WTC11 (cell line): ENCODE results near the gene ENPP7.

Source experiments
- ATF6 ChIP-seq: sonication (generic); formaldehyde crosslinking; IDR thresholded peaks from 2 replicates; pipeline ENCODE4 v1.8.1; 2023; ENCODE audit warnings: mild to moderate bottlenecking, missing genetic modification reagents
- CBFB ChIP-seq: sonication (generic); formaldehyde crosslinking; IDR thresholded peaks from 2 replicates; pipeline ENCODE4 v1.8.1; 2022; ENCODE audit warnings: mild to moderate bottlenecking, low read depth, missing genetic modification reagents
- CTCF ChIP-seq: fragments of 200-600 bp; IDR thresholded peaks from 2 replicates; pipeline ENCODE4 v1.8.0; 2022; ENCODE audit warnings: antibody characterized with exemption
- E2F1 ChIP-seq: sonication (generic); formaldehyde crosslinking; IDR thresholded peaks from 2 replicates; pipeline ENCODE4 v1.8.0; 2022; ENCODE audit warnings: mild to moderate bottlenecking, missing genetic modification reagents
- E2F4 ChIP-seq: sonication (generic); formaldehyde crosslinking; IDR thresholded peaks from 2 replicates; pipeline ENCODE4 v1.8.1; 2022; ENCODE audit warnings: low read depth, mild to moderate bottlenecking, moderate library complexity, missing genetic modification reagents, borderline replicate concordance
- RELA ChIP-seq: sonication (generic); formaldehyde crosslinking; IDR thresholded peaks from 2 replicates; pipeline ENCODE4 v1.8.1; 2022; ENCODE audit warnings: missing genetic modification reagents, mild to moderate bottlenecking, borderline replicate concordance
- USF2 ChIP-seq: sonication (generic); formaldehyde crosslinking; IDR thresholded peaks from 2 replicates; pipeline ENCODE4 v1.8.1; 2023; ENCODE audit warnings: mild to moderate bottlenecking, missing genetic modification reagents, moderate library complexity
- ZBTB21 ChIP-seq: sonication (generic); formaldehyde crosslinking; IDR thresholded peaks from 2 replicates; pipeline ENCODE4 v1.8.1; 2023; ENCODE audit warnings: mild to moderate bottlenecking, missing genetic modification reagents, borderline replicate concordance
- ZBTB43 ChIP-seq: sonication (generic); formaldehyde crosslinking; IDR thresholded peaks from 2 replicates; pipeline ENCODE4 v1.8.1; 2023; ENCODE audit warnings: mild to moderate bottlenecking, missing genetic modification reagents
- ZNF121 ChIP-seq: sonication (generic); formaldehyde crosslinking; IDR thresholded peaks from 2 replicates; pipeline ENCODE4 v1.8.0; 2023; ENCODE audit warnings: missing genetic modification reagents
- ZNF263 ChIP-seq: sonication (generic); formaldehyde crosslinking; IDR thresholded peaks from 2 replicates; pipeline ENCODE4 v1.8.1; 2022; ENCODE audit warnings: low read depth, mild to moderate bottlenecking, moderate library complexity, missing genetic modification reagents

GRCh38 chr17:79777120-79777893 lies 46.6 kb downstream of the ENPP7 start:
- TF ChIP-seq CTCF (no peak), USF2 (CRISPR knock-in tag) (no peak), ZNF263 (CRISPR knock-in tag) (no peak), RELA (CRISPR knock-in tag) (no peak), ZBTB21 (CRISPR knock-in tag) (no peak), CBFB (CRISPR knock-in tag) (no peak), ZNF121 (CRISPR knock-in tag) (no peak), E2F1 (no peak), E2F4 (CRISPR knock-in tag) (no peak), ATF6 (CRISPR knock-in tag) (no peak), ZBTB43 (CRISPR knock-in tag) (no peak)
